IMR-90 (cell line): ENCODE measurements around the gene LRRFIP1. TPM values are rescaled to one million over a fixed set of nuclear protein-coding genes. Genes with fewer than 3 reads are reported as not detected.

ENCODE experiments used
- ATAC-seq: fragments of 200-7000 bp; cut with Tn5 transposase; 2 replicates; pipeline ENCODE4 v1.9.1; 2020; ENCODE audit warnings: low read depth, mild to moderate bottlenecking, moderate library complexity
- BruUV-seq: library from RNA; stranded (reverse); fragments of 400-500 nt; replicated peaks from 2 replicates; lab custom pipeline; 2021; lab: Mats Ljungman, UMichigan
- CTCF ChIA-PET: fragments of 300-600 bp; formaldehyde crosslinking; extraction: SDS; loops from one replicate; lab custom pipeline; 2021; ENCODE audit warnings: antibody characterized with exemption; lab: Yijun Ruan, JAX
- POLR2A ChIA-PET: fragments of 300-600 bp; sonication (Branson Sonifier 250); formaldehyde crosslinking; loops from one replicate; lab custom pipeline; 2022; ENCODE audit warnings: antibody characterized with exemption; ENCODE audit not compliant: unreplicated experiment; lab: Charles Lee
- DNase-seq: peaks from one replicate; pipeline ENCODE4 v3.0.0; 2013
- H2AFZ ChIP-seq: replicated peaks from 2 replicates; pipeline ENCODE3; 2013; ENCODE audit warnings: low read length, mild to moderate bottlenecking; ENCODE audit not compliant: poor library complexity
- H2AK5ac ChIP-seq: 2 replicates; pipeline ENCODE4 v1.6.1; 2013; ENCODE audit warnings: low read depth, low read length, inconsistent platforms
- H2AK9ac ChIP-seq: replicated peaks from 2 replicates; pipeline ENCODE3; 2013; ENCODE audit warnings: mild to moderate bottlenecking, low read depth, low read length, moderate library complexity; ENCODE audit not compliant: poor library complexity
- H2BK120ac ChIP-seq: 2 replicates; pipeline ENCODE4 v1.6.1; 2013; ENCODE audit warnings: low read depth, low read length, inconsistent platforms
- H2BK15ac ChIP-seq: 3 replicates; pipeline ENCODE4 v1.6.1; 2013; ENCODE audit warnings: low read depth, low read length, inconsistent platforms
- H2BK20ac ChIP-seq: 2 replicates; pipeline ENCODE4 v1.6.1; 2013; ENCODE audit warnings: low read depth, mild to moderate bottlenecking, inconsistent platforms, low read length, moderate library complexity
- H2BK5ac ChIP-seq: 2 replicates; pipeline ENCODE4 v1.6.1; 2013; ENCODE audit warnings: mild to moderate bottlenecking, low read depth, low read length, inconsistent platforms; ENCODE audit not compliant: poor library complexity, severe bottlenecking
- H3K14ac ChIP-seq: replicated peaks from 2 replicates; pipeline ENCODE4 v1.6.1; 2013; ENCODE audit warnings: low read depth, low read length, inconsistent platforms
- H3K18ac ChIP-seq: 2 replicates; pipeline ENCODE4 v1.6.1; 2013; ENCODE audit warnings: low read depth, low read length, control low read depth
- H3K23ac ChIP-seq: 2 replicates; pipeline ENCODE4 v1.6.1; 2013; ENCODE audit warnings: low read depth, low read length, inconsistent platforms
- H3K27ac ChIP-seq: 2 replicates; pipeline ENCODE4 v1.5.1; 2013; ENCODE audit warnings: mild to moderate bottlenecking, control low read depth, low read length; ENCODE audit not compliant: insufficient read depth
- H3K27me3 ChIP-seq: 2 replicates; pipeline ENCODE4 v1.6.1; 2013; ENCODE audit warnings: low read length; ENCODE audit not compliant: control insufficient read depth, insufficient read depth
- H3K36me3 ChIP-seq: 2 replicates; pipeline ENCODE4 v1.6.1; 2013; ENCODE audit warnings: low read length, mixed read lengths; ENCODE audit not compliant: control insufficient read depth, insufficient read depth
- H3K4ac ChIP-seq: 2 replicates; pipeline ENCODE4 v1.6.1; 2013; ENCODE audit warnings: low read depth, low read length, inconsistent platforms
- H3K4me1 ChIP-seq: 2 replicates; pipeline ENCODE4 v1.6.1; 2013; ENCODE audit warnings: low read length, mixed read lengths; ENCODE audit not compliant: control insufficient read depth, insufficient read depth
- H3K4me2 ChIP-seq: 2 replicates; pipeline ENCODE4 v1.6.1; 2013; ENCODE audit warnings: low read depth, mild to moderate bottlenecking, control low read depth, low read length, moderate library complexity
- H3K4me3 ChIP-seq: 2 replicates; pipeline ENCODE4 v1.5.1; 2013; ENCODE audit warnings: low read depth, mild to moderate bottlenecking, control low read depth, low read length, moderate library complexity; ENCODE audit not compliant: insufficient read depth
- H3K56ac ChIP-seq: 2 replicates; pipeline ENCODE4 v1.6.1; 2013; ENCODE audit warnings: low read length, inconsistent platforms; ENCODE audit not compliant: insufficient read depth; ENCODE audit errors: extremely low read depth
- H3K79me1 ChIP-seq, 2 experiments: 2 replicates each; pipeline ENCODE4 v1.6.1; 2013; ENCODE audit warnings: low read length in 2 of 2, inconsistent platforms in 1 of 2, low read depth in 1 of 2
- H3K9ac ChIP-seq: 2 replicates; pipeline ENCODE4 v1.6.1; 2013; ENCODE audit warnings: low read depth, low read length, control low read depth
- H3K9me1 ChIP-seq: 2 replicates; pipeline ENCODE4 v1.6.1; 2013; ENCODE audit warnings: low read length, inconsistent platforms; ENCODE audit not compliant: insufficient read depth
- H3K9me3 ChIP-seq: 2 replicates; pipeline ENCODE4 v1.6.1; 2013; ENCODE audit warnings: low read length; ENCODE audit not compliant: control insufficient read depth, insufficient read depth
- H4K20me1 ChIP-seq: 2 replicates; pipeline ENCODE4 v1.6.1; 2013; ENCODE audit warnings: low read length, inconsistent platforms; ENCODE audit not compliant: insufficient read depth
- H4K5ac ChIP-seq: 2 replicates; pipeline ENCODE4 v1.6.1; 2013; ENCODE audit warnings: mild to moderate bottlenecking, low read depth, low read length, control low read depth
- H4K8ac ChIP-seq, 2 experiments: 2 replicates each; pipeline ENCODE4 v1.6.1; 2013; ENCODE audit warnings: low read depth in 2 of 2, low read length in 2 of 2, control low read depth in 1 of 2, inconsistent platforms in 1 of 2
- H4K91ac ChIP-seq: 2 replicates; pipeline ENCODE4 v1.6.1; 2013; ENCODE audit warnings: low read depth, low read length, inconsistent platforms; ENCODE audit not compliant: insufficient read depth
- BHLHE40 ChIP-seq: fragments of 150-350 bp; IDR thresholded peaks from 2 replicates; pipeline ENCODE4 v1.6.1; 2016; ENCODE audit warnings: mild to moderate bottlenecking, low read depth, low read length
- CEBPB ChIP-seq: IDR thresholded peaks from 2 replicates; pipeline ENCODE4 v1.6.1; 2012; ENCODE audit warnings: low read depth, low read length, improper control_type of control experiment
- CHD1 ChIP-seq: IDR thresholded peaks from 2 replicates; pipeline ENCODE4 v1.6.1; 2012; ENCODE audit warnings: low read depth, low read length, improper control_type of control experiment
- FOS ChIP-seq: fragments of 150-350 bp; IDR thresholded peaks from 2 replicates; pipeline ENCODE4 v1.6.1; 2016; ENCODE audit warnings: low read depth, low read length
- MAFK ChIP-seq: IDR thresholded peaks from 2 replicates; pipeline ENCODE4 v1.6.1; 2012; ENCODE audit warnings: low read depth, low read length, improper control_type of control experiment
- MAZ ChIP-seq: IDR thresholded peaks from 2 replicates; pipeline ENCODE4 v1.6.1; 2012; ENCODE audit warnings: low read depth, mild to moderate bottlenecking, low read length, improper control_type of control experiment, moderate library complexity, borderline replicate concordance
- MXI1 ChIP-seq: IDR thresholded peaks from 2 replicates; pipeline ENCODE4 v1.6.1; 2012; ENCODE audit warnings: low read depth, mild to moderate bottlenecking, low read length, moderate library complexity, borderline replicate concordance
- NFE2L2 ChIP-seq: fragments of 150-350 bp; IDR thresholded peaks from 2 replicates; pipeline ENCODE4 v1.6.1; 2016; ENCODE audit warnings: low read depth, mild to moderate bottlenecking, low read length
- POLR2A ChIP-seq: IDR thresholded peaks from 2 replicates; pipeline ENCODE4 v1.6.1; 2012; ENCODE audit warnings: mild to moderate bottlenecking, low read depth, low read length
- RAD21 ChIP-seq: IDR thresholded peaks from 2 replicates; pipeline ENCODE4 v1.6.1; 2012; ENCODE audit warnings: low read length, improper control_type of control experiment
- RCOR1 ChIP-seq: IDR thresholded peaks from 2 replicates; pipeline ENCODE4 v1.6.1; 2012; ENCODE audit warnings: mild to moderate bottlenecking, low read length, improper control_type of control experiment; ENCODE audit not compliant: insufficient replicate concordance
- RFX5 ChIP-seq: IDR thresholded peaks from 2 replicates; pipeline ENCODE4 v1.8.0; 2012; ENCODE audit warnings: low read depth, mild to moderate bottlenecking, low read length, moderate library complexity
- SMC3 ChIP-seq: fragments of 150-350 bp; IDR thresholded peaks from 2 replicates; pipeline ENCODE4 v1.6.1; 2016; ENCODE audit warnings: low read depth, mild to moderate bottlenecking, antibody characterized with exemption, low read length, moderate library complexity
- WGBS, 2 experiments: methylation state at CpG; one replicate each; pipeline versions ENCODE4 v1.1.5 to v1.1.7; 2013; ENCODE audit warnings: missing lambda C conversion rate in 2 of 2; ENCODE audit not compliant: insufficient read length in 1 of 2; ENCODE audit errors: extremely low coverage in 2 of 2; 5-methylcytosine and 5-hydroxymethylcytosine counted together
- dilution Hi-C: fragments of 300-500 bp; cut with HindIII; formaldehyde crosslinking; loops from one replicate; pipeline ENCODE4 v1.14.3; 2018; ENCODE audit warnings: low sequenced_read_pairs; ENCODE audit not compliant: unreplicated experiment
- in situ Hi-C: fragments of 300-500 bp; cut with MboI; formaldehyde crosslinking; loops from 3 replicates; pipeline ENCODE4 v1.14.3; 2019; ENCODE audit warnings: low sequenced_read_pairs, inconsistent platforms, mixed read lengths
- intact Hi-C: fragments of 100-400 bp; cut with micrococcal nuclease; formaldehyde crosslinking; loops from 2 replicates; pipeline ENCODE4 v1.10.0; 2022
- polyA plus RNA-seq, 3 experiments: library from polyadenylated mRNA; depleted of rRNA; stranded (reverse); fragments of >200 nt; gene quantifications; 2 replicates each; pipeline ENCODE4 v1.2.3, GENCODE V29; 2012; ENCODE audit warnings: low replicate concordance in 1 of 3
- total RNA-seq: library from RNA; depleted of rRNA; stranded (reverse); fragments of >200 nt; gene quantifications from 2 replicates; pipeline ENCODE4 v1.2.3, GENCODE V29; 2012
- TF ChIP-seq, protein P1 (sequence below): fragments of 150-350 bp; IDR thresholded peaks from 2 replicates; pipeline ENCODE4 v1.6.1; 2016; ENCODE audit warnings: low read depth, mild to moderate bottlenecking, low read length, moderate library complexity, borderline replicate concordance
- TF ChIP-seq, protein P2 (sequence below): conservative IDR thresholded peaks from 2 replicates; pipeline ENCODE4 v1.5.1; 2012; ENCODE audit warnings: mild to moderate bottlenecking, low read depth, low read length, improper control_type of control experiment
- TF ChIP-seq, protein P3 (sequence below): fragments of 150-350 bp; IDR thresholded peaks from 2 replicates; pipeline ENCODE4 v1.6.1; 2017; ENCODE audit warnings: mild to moderate bottlenecking, antibody characterized with exemption, low read length, low read depth

LRRFIP1 gene
- total and polyA plus RNA-seq, 2 of the 4 experiments (the other 2 are of a cell fraction) = 52.2 to 54.4 TPM

DNA sequence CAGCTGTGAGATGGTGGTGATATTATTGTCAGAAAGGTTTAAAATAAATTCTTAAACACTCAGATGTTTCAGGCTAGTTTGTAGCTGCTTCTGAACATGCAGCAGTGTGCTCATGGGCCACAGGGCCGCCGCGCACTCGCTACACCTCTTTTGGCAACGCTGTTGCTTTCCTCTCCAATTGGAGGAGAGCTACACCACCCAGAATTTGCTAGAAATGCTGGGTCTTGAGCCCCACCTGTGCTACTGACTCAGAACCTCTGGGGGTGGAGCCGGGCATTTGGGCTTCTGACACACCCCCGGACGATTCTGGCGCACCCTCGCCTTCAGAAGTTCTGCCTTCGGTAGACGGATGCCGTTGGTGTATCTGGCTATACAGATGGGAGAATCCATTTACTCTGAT lies 15.7 kb downstream of the LRRFIP1 start:
- intact Hi-C loops = no loop called here
- POLR2A ChIA-PET = interaction anchor here (0.6 kb wide), 1 partner anchor 39 kb away, joined by 7 read pairs; no protein-coding TSS in a partner anchor
- Histone ChIP-seq H3K9me3 (0 out of 2 replicates have a peak, but pooled peaks cover 1% of the 10 kb centered on the region), H3K18ac (no peak overlapping the region), H3K4me3 (no peak overlapping the region), H3K79me1 (peaks cover 56 to 90% of the 10 kb centered on the region in 2 experiments), H3K4me1 (no peaks in the 10 kb centered on the region; the same call in 1 of the 2 replicates), H3K23ac (no peak overlapping the region), H4K8ac (no peak overlapping the region), H2BK5ac (no peak overlapping the region), H3K4ac (no peak overlapping the region), H4K91ac (no peak overlapping the region), H2BK120ac (no peak overlapping the region), H4K5ac (no peak overlapping the region), H2BK20ac (no peak overlapping the region), H2AK5ac (no peak overlapping the region), H3K27ac (no peak overlapping the region), H3K4me2 (no peak overlapping the region), H2BK15ac (no peak overlapping the region), H2AFZ (no peak overlapping the region), H3K9ac (no peak overlapping the region), H3K9me1 (peaks cover 20% of the 10 kb centered on the region), H3K56ac (no peak overlapping the region), H4K20me1 (peaks cover 48% of the 10 kb centered on the region), H2AK9ac (no peak overlapping the region), H3K27me3 (no peaks in the 10 kb centered on the region), H3K36me3 (peaks cover 11% of the 10 kb centered on the region), H3K14ac (no peak overlapping the region)
- DNase-seq (no peak), ATAC-seq (no peak)
- BruUV-seq = no TSS peak
- in situ Hi-C loops = no loop called here
- TF ChIP-seq MXI1 = no peak
- no peak for TF ChIP-seq FOS
- TF ChIP-seq, protein P1, sequence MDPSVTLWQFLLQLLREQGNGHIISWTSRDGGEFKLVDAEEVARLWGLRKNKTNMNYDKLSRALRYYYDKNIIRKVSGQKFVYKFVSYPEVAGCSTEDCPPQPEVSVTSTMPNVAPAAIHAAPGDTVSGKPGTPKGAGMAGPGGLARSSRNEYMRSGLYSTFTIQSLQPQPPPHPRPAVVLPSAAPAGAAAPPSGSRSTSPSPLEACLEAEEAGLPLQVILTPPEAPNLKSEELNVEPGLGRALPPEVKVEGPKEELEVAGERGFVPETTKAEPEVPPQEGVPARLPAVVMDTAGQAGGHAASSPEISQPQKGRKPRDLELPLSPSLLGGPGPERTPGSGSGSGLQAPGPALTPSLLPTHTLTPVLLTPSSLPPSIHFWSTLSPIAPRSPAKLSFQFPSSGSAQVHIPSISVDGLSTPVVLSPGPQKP = no peak
- no peak for TF ChIP-seq SMC3
- TF ChIP-seq MAZ = no peak
- TF ChIP-seq, protein P2, sequence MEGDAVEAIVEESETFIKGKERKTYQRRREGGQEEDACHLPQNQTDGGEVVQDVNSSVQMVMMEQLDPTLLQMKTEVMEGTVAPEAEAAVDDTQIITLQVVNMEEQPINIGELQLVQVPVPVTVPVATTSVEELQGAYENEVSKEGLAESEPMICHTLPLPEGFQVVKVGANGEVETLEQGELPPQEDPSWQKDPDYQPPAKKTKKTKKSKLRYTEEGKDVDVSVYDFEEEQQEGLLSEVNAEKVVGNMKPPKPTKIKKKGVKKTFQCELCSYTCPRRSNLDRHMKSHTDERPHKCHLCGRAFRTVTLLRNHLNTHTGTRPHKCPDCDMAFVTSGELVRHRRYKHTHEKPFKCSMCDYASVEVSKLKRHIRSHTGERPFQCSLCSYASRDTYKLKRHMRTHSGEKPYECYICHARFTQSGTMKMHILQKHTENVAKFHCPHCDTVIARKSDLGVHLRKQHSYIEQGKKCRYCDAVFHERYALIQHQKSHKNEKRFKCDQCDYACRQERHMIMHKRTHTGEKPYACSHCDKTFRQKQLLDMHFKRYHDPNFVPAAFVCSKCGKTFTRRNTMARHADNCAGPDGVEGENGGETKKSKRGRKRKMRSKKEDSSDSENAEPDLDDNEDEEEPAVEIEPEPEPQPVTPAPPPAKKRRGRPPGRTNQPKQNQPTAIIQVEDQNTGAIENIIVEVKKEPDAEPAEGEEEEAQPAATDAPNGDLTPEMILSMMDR = no peak
- no peak for TF ChIP-seq CEBPB
- no peak for TF ChIP-seq RAD21
- TF ChIP-seq POLR2A = no peak
- no peak for TF ChIP-seq RCOR1
- TF ChIP-seq MAFK = no peak
- TF ChIP-seq NFE2L2 = no peak
- TF ChIP-seq, protein P3, sequence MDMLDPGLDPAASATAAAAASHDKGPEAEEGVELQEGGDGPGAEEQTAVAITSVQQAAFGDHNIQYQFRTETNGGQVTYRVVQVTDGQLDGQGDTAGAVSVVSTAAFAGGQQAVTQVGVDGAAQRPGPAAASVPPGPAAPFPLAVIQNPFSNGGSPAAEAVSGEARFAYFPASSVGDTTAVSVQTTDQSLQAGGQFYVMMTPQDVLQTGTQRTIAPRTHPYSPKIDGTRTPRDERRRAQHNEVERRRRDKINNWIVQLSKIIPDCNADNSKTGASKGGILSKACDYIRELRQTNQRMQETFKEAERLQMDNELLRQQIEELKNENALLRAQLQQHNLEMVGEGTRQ = no peak
- no peak for TF ChIP-seq CHD1
- no peak for TF ChIP-seq BHLHE40
- no peak for TF ChIP-seq RFX5
- 95% methylated on average over 4 of the region's 13 CpGs; no CpG with 5 or more reads in 1 of the 2 experiments for WGBS, 2 experiments
- CTCF ChIA-PET = no interaction called here
- dilution Hi-C loops = no loop called here
